Upper lobe of left lung (tissue), 4 donors: ENCODE data around the gene WNT2.

ENCODE experiments used
- EP300 ChIP-seq, 4 donors: sonication (generic); formaldehyde crosslinking; IDR thresholded peaks; one replicate each; pipeline ENCODE4 v1.5.1; 2017; ENCODE audit warnings: antibody characterized with exemption in 4 of 4, control low read depth in 2 of 4
- POLR2AphosphoS5 ChIP-seq, 2 donors: sonication (generic); formaldehyde crosslinking; IDR thresholded peaks; one replicate each; pipeline ENCODE4 v1.5.1; 2017; ENCODE audit warnings: antibody characterized with exemption in 2 of 2
- TF ChIP-seq, protein P1 (sequence below), 6 experiments: fragments of 450-650 bp in 4 of 6; fragments of 200-600 bp in 2 of 6; sonication (generic) in 2 of 6; IDR thresholded peaks; one replicate each; pipeline ENCODE4 v1.5.1; 2016 to 2019; ENCODE audit warnings: antibody characterized with exemption in 6 of 6

- TF ChIP-seq, protein P1, sequence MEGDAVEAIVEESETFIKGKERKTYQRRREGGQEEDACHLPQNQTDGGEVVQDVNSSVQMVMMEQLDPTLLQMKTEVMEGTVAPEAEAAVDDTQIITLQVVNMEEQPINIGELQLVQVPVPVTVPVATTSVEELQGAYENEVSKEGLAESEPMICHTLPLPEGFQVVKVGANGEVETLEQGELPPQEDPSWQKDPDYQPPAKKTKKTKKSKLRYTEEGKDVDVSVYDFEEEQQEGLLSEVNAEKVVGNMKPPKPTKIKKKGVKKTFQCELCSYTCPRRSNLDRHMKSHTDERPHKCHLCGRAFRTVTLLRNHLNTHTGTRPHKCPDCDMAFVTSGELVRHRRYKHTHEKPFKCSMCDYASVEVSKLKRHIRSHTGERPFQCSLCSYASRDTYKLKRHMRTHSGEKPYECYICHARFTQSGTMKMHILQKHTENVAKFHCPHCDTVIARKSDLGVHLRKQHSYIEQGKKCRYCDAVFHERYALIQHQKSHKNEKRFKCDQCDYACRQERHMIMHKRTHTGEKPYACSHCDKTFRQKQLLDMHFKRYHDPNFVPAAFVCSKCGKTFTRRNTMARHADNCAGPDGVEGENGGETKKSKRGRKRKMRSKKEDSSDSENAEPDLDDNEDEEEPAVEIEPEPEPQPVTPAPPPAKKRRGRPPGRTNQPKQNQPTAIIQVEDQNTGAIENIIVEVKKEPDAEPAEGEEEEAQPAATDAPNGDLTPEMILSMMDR (IDR thresholded peaks at IDR 0.05): no peak
- no peak for TF ChIP-seq EP300 (IDR thresholded peaks at IDR 0.05)
- no peak for TF ChIP-seq POLR2AphosphoS5 (IDR thresholded peaks at IDR 0.05)
These were observed 15.2 kb upstream of the WNT2 start for GRCh38 chr7:117338020-117338419.
